OCI-LY3 (cell line): Measurements from ENCODE around the gene BCL11B.

ENCODE experiments used
- EZH2phosphoT487 ChIP-seq: fragments of 200-600 bp; shearing (Covaris generic); IDR thresholded peaks from 2 replicates; pipeline ENCODE4 v1.6.1; 2018; ENCODE audit warnings: antibody characterized with exemption, mixed run types, low read depth
- TF ChIP-seq, protein P1 (sequence below): fragments of 200-600, 300-600 bp; sonication (generic); IDR thresholded peaks from 2 replicates; pipeline ENCODE4 v1.5.1; 2014; ENCODE audit warnings: antibody characterized with exemption, low read length, low read depth

DNA sequence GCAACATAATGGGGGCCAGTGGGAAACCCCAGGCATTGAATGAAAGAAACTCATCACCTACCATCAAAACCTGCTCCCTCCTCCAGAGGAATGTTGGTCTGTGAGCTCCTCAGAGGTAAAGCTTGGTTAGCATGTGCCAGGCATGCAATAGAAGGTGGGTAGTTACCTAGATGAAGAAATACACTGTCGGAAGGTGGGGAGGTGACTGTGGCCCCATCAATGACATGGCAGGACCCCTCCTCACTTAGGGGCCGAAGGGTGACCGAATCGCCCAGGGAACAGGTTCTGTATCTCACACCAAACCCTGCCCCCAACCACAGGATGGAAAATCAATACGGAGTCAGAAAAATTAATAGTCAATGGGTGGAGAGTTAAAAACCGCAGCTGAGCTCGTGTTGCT is 135.6 kb downstream of the BCL11B start:
- TF ChIP-seq, protein P1, sequence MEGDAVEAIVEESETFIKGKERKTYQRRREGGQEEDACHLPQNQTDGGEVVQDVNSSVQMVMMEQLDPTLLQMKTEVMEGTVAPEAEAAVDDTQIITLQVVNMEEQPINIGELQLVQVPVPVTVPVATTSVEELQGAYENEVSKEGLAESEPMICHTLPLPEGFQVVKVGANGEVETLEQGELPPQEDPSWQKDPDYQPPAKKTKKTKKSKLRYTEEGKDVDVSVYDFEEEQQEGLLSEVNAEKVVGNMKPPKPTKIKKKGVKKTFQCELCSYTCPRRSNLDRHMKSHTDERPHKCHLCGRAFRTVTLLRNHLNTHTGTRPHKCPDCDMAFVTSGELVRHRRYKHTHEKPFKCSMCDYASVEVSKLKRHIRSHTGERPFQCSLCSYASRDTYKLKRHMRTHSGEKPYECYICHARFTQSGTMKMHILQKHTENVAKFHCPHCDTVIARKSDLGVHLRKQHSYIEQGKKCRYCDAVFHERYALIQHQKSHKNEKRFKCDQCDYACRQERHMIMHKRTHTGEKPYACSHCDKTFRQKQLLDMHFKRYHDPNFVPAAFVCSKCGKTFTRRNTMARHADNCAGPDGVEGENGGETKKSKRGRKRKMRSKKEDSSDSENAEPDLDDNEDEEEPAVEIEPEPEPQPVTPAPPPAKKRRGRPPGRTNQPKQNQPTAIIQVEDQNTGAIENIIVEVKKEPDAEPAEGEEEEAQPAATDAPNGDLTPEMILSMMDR = no peak
- no peak for TF ChIP-seq EZH2phosphoT487
